GM12891 (cell line): ENCODE results near the gene PLEK.

ENCODE experiments used
- PAX5 ChIP-seq: IDR thresholded peaks from 2 replicates; pipeline ENCODE4 v1.6.1; 2011; ENCODE audit warnings: low read length, moderate library complexity, mild to moderate bottlenecking; ENCODE audit not compliant: insufficient read depth, severe bottlenecking
- POLR2A ChIP-seq: IDR thresholded peaks from 2 replicates; pipeline ENCODE4 v1.6.1; 2011; ENCODE audit warnings: low read depth, low read length, control low read depth
- POLR2AphosphoS5 ChIP-seq: IDR thresholded peaks from 2 replicates; pipeline ENCODE4 v1.6.1; 2011; ENCODE audit warnings: low read depth, low read length, control low read depth
- TAF1 ChIP-seq: IDR thresholded peaks from 2 replicates; pipeline ENCODE4 v1.6.1; 2011; ENCODE audit warnings: low read depth, low read length, control low read depth

- no peak for TF ChIP-seq POLR2A
- TF ChIP-seq POLR2AphosphoS5, result no peak
- no peak for TF ChIP-seq TAF1
- TF ChIP-seq PAX5, result no peak
These were observed 34.4 kb upstream of the PLEK start for GRCh38 chr2:68330691-68331090.
